GM12878 (cell line): ENCODE measurements around the gene OPCML. TPM values are rescaled to one million over a fixed set of nuclear protein-coding genes. Genes with fewer than 3 reads are reported as not detected.

Experiments used
- ATAC-seq: fragments of 200-7000 bp; cut with Tn5 transposase; 3 replicates; pipeline ENCODE4 v1.9.1; 2020; ENCODE audit warnings: mild to moderate bottlenecking, moderate library complexity
- BruUV-seq: library from RNA; stranded (reverse); fragments of 400-500 nt; replicated peaks from 2 replicates; lab custom pipeline; 2021; lab: Mats Ljungman, UMichigan
- CTCF ChIA-PET: fragments of 300-600 bp; sonication (Branson Sonifier 250); formaldehyde crosslinking; extraction: SDS; loops from one replicate; lab custom pipeline; 2021; ENCODE audit warnings: inconsistent platforms; lab: Yijun Ruan, JAX
- POLR2A ChIA-PET: fragments of 350-600 bp; formaldehyde crosslinking; extraction: SDS; loops from one replicate; lab custom pipeline; 2021; ENCODE audit warnings: inconsistent platforms; lab: Charles Lee
- RAD21 ChIA-PET: fragments of 300-600 bp; sonication (Branson Sonifier 250); formaldehyde crosslinking; loops from one replicate; lab custom pipeline; 2023; ENCODE audit warnings: antibody characterized with exemption; ENCODE audit not compliant: unreplicated experiment; lab: Charles Lee
- SMC1A ChIA-PET: fragments of 300-600 bp; sonication (Branson Sonifier 250); formaldehyde crosslinking; loops from one replicate; lab custom pipeline; 2023; ENCODE audit not compliant: unreplicated experiment, uncharacterized antibody; lab: Charles Lee
- DNase-seq: peaks from one replicate; pipeline ENCODE4 v3.0.0-alpha.2; 2011; ENCODE audit warnings: low read depth, low spot score
- FAIRE-seq: peaks from 3 replicates; lab custom pipeline; 2011; peaks lifted over from hg19 to GRCh38; lab: Jason Lieb, UNC
- H2AFZ ChIP-seq: 2 replicates; pipeline ENCODE4 v1.6.0; 2011; ENCODE audit warnings: low read depth, low read length, control low read depth; ENCODE audit not compliant: control insufficient read depth
- H3K27ac ChIP-seq: 2 replicates; pipeline ENCODE4 v1.5.1; 2011; ENCODE audit warnings: control low read depth; ENCODE audit not compliant: control insufficient read depth, insufficient read depth
- H3K27me3 ChIP-seq, 2 experiments: replicated peaks in 1 of 2; 2 replicates each; pipeline versions ENCODE4 v1.6.0 to v1.6.1; 2011; ENCODE audit warnings: low read length in 1 of 2; ENCODE audit not compliant: control insufficient read depth in 2 of 2, insufficient read depth in 2 of 2
- H3K36me3 ChIP-seq, 2 experiments: 2 replicates each; pipeline ENCODE4 v1.5.1; 2011; ENCODE audit warnings: low read length in 1 of 2; ENCODE audit not compliant: control insufficient read depth in 2 of 2, insufficient read depth in 2 of 2
- H3K4me1 ChIP-seq: 2 replicates; pipeline ENCODE4 v1.6.1; 2011; ENCODE audit warnings: mild to moderate bottlenecking, low read length, moderate library complexity, mixed read lengths; ENCODE audit not compliant: control insufficient read depth, insufficient read depth
- H3K4me2 ChIP-seq: 2 replicates; pipeline ENCODE4 v1.6.0; 2011; ENCODE audit warnings: control low read depth; ENCODE audit not compliant: control insufficient read depth, insufficient read depth
- H3K4me3 ChIP-seq: fragments of 200-600 bp; sonication (generic); 2 replicates; pipeline ENCODE4 v1.5.1; 2016
- H3K79me2 ChIP-seq: 2 replicates; pipeline ENCODE4 v1.6.0; 2011; ENCODE audit warnings: low read length; ENCODE audit not compliant: control insufficient read depth, insufficient read depth
- H3K9ac ChIP-seq: 2 replicates; pipeline ENCODE4 v1.8.0; 2011; ENCODE audit warnings: low read length, control low read depth, mixed read lengths; ENCODE audit not compliant: control insufficient read depth, insufficient read depth
- H3K9me3 ChIP-seq: replicated peaks from 3 replicates; pipeline ENCODE4 v1.5.1; 2011; ENCODE audit warnings: mild to moderate bottlenecking, low read length; ENCODE audit not compliant: control insufficient read depth, insufficient read depth
- H4K20me1 ChIP-seq: 2 replicates; pipeline ENCODE4 v1.6.0; 2011; ENCODE audit not compliant: control insufficient read depth, insufficient read depth
- CBX5 ChIP-seq: sonication (generic); IDR thresholded peaks from 2 replicates; pipeline ENCODE4 v1.6.1; 2016; ENCODE audit warnings: low read depth, moderate library complexity, mild to moderate bottlenecking, inconsistent platforms
- CEBPB ChIP-seq, 2 experiments: fragments of 150-350 bp in 1 of 2; IDR thresholded peaks; 2 replicates each; pipeline ENCODE4 v1.6.1; 2012 to 2014; ENCODE audit warnings: low read depth in 2 of 2, low read length in 2 of 2, borderline replicate concordance in 1 of 2, inconsistent platforms in 1 of 2
- GABPA ChIP-seq: IDR thresholded peaks from 2 replicates; pipeline ENCODE4 v1.6.1; 2014; ENCODE audit warnings: antibody characterized with exemption, low read depth, mild to moderate bottlenecking, inconsistent platforms
- IKZF2 ChIP-seq, 2 experiments: fragments of 450-650 bp; IDR thresholded peaks; 2 replicates each; pipeline ENCODE4 v1.6.1; 2017; ENCODE audit warnings: mild to moderate bottlenecking in 2 of 2, moderate library complexity in 2 of 2
- SIN3A ChIP-seq: IDR thresholded peaks from 2 replicates; pipeline ENCODE4 v1.6.1; 2012; ENCODE audit warnings: low read depth, low read length, improper control_type of control experiment
- SMAD5 ChIP-seq: IDR thresholded peaks from 2 replicates; pipeline ENCODE4 v1.6.1; 2016; ENCODE audit warnings: antibody characterized with exemption, low read depth
- SUPT20H ChIP-seq: IDR thresholded peaks from 2 replicates; pipeline ENCODE4 v1.6.1; 2011; ENCODE audit warnings: low read depth, mild to moderate bottlenecking, low read length, moderate library complexity, borderline replicate concordance; ENCODE audit not compliant: control insufficient read depth
- YBX1 ChIP-seq: fragments of 450-650 bp; IDR thresholded peaks from 2 replicates; pipeline ENCODE4 v1.6.1; 2016; ENCODE audit warnings: antibody characterized with exemption
- ZZZ3 ChIP-seq: IDR thresholded peaks from 2 replicates; pipeline ENCODE4 v1.6.1; 2011; ENCODE audit warnings: low read depth; ENCODE audit not compliant: control insufficient read depth, insufficient read length
- WGBS: methylation state at CpG from one replicate; pipeline ENCODE4 v1.1.6; 2016; ENCODE audit warnings: low lambda C conversion rate; ENCODE audit not compliant: insufficient replicate concordance, insufficient coverage; ENCODE audit errors: missing lambda C conversion rate; 5-methylcytosine and 5-hydroxymethylcytosine counted together
- in situ Hi-C: fragments of 300-500 bp; cut with MboI; formaldehyde crosslinking; loops from 9 replicates; pipeline ENCODE4 v1.14.3; 2018; ENCODE audit warnings: mixed read lengths
- intact Hi-C: fragments of 100-400 bp; cut with micrococcal nuclease; formaldehyde crosslinking; loops from one replicate; pipeline ENCODE4 v1.14.2; 2022; ENCODE audit not compliant: unreplicated experiment
- polyA plus RNA-seq, 11 experiments: library from polyadenylated mRNA; depleted of rRNA in 4 of 11; unstranded in 6 of 11; stranded (reverse) in 5 of 11; fragments of >200 nt; fragmentation: Nextera tagmentation in 4 of 11; fragmentation: Illumina TruSeq in 1 of 11; extraction: Ambion mirVana in 4 of 11; extraction: Trizol in 1 of 11; gene quantifications; 1 replicate in 1 of 11; 2 replicates in 10 of 11; pipeline versions ENCODE4 v1.2.1 to v1.2.3, GENCODE V29; 2011 to 2016; ENCODE audit warnings: inconsistent platforms in 2 of 11, missing spikeins in 2 of 11, low read depth in 1 of 11
- total RNA-seq, 4 experiments: library from RNA; depleted of rRNA in 3 of 4; stranded (reverse); fragments of >200 nt in 3 of 4; fragmentation: Illumina TruSeq in 1 of 4; extraction: Trizol in 1 of 4; gene quantifications; 2 replicates each; pipeline versions ENCODE4 v1.2.1 to v1.2.3, GENCODE V29; 2013 to 2021
- TF ChIP-seq, protein P1 (sequence below): fragments of 450-650 bp; IDR thresholded peaks from 2 replicates; pipeline ENCODE4 v1.6.1; 2016; ENCODE audit warnings: mild to moderate bottlenecking, moderate library complexity, borderline replicate concordance

The OPCML gene
- total and polyA plus RNA-seq, 10 of the 15 experiments (the other 5 are each of a cell fraction or from before 2014, with no cell fraction given), result 0.84 TPM; not detected in 9

DNA sequence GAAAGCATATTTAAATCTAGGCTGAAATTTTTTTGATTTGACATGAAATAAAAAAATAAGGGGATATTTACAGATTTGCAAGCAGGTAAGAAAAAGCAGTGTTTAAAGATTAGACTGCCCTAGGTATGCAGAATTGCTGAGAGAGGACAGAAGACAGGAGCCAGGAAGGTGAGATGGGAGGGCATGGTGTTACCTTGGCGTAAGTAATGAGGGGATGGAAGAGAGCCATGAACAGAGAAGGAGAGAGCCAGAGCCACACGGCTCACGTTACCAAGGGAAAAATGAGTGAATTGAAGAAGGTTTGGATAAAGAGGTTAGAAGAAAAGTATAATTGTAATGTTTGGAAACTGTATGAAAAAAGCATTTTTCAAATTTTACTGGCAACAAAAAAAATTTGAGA lies 904.3 kb downstream of the OPCML start:
- Histone ChIP-seq H3K4me3 (no peak overlapping the region), H3K4me1 (no peaks in the 10 kb centered on the region), H4K20me1 (no peaks in the 10 kb centered on the region), H3K9me3 (no peaks in the 10 kb centered on the region), H3K27ac (no peak overlapping the region), H3K27me3 (no peaks in the 10 kb centered on the region), H2AFZ (no peak overlapping the region), H3K36me3 (no peaks in the 10 kb centered on the region), H3K79me2 (no peaks in the 10 kb centered on the region), H3K4me2 (no peak overlapping the region), H3K9ac (no peak overlapping the region)
- no peak for FAIRE-seq
- WGBS, result 11% methylated on average over 3 of the region's 3 CpGs
- ChIA-PET SMC1A (no interaction called here), POLR2A (no interaction called here), CTCF (interaction anchor here (0.7 kb wide), 2 partner anchors 11 to 13 kb away, joined by 3 to 4 read pairs; no protein-coding TSS in a partner anchor), RAD21 (no interaction called here)
- in situ Hi-C loops (no loop called here), intact Hi-C loops (no loop called here)
- DNase-seq, result no peak
- no peak for ATAC-seq
- TF ChIP-seq SMAD5 (no peak), YBX1 (no peak), SIN3A (no peak), CEBPB (IDR thresholded peaks at IDR 0.05; ENCODE audit: borderline replicate concordance in 1 of 2, low read depth in 2 of 2, low read length in 2 of 2) (no peak), IKZF2 (IDR thresholded peaks at IDR 0.05) (no peak), SUPT20H (no peak), ZZZ3 (no peak), CBX5 (no peak), GABPA (no peak)
- TF ChIP-seq, protein P1, sequence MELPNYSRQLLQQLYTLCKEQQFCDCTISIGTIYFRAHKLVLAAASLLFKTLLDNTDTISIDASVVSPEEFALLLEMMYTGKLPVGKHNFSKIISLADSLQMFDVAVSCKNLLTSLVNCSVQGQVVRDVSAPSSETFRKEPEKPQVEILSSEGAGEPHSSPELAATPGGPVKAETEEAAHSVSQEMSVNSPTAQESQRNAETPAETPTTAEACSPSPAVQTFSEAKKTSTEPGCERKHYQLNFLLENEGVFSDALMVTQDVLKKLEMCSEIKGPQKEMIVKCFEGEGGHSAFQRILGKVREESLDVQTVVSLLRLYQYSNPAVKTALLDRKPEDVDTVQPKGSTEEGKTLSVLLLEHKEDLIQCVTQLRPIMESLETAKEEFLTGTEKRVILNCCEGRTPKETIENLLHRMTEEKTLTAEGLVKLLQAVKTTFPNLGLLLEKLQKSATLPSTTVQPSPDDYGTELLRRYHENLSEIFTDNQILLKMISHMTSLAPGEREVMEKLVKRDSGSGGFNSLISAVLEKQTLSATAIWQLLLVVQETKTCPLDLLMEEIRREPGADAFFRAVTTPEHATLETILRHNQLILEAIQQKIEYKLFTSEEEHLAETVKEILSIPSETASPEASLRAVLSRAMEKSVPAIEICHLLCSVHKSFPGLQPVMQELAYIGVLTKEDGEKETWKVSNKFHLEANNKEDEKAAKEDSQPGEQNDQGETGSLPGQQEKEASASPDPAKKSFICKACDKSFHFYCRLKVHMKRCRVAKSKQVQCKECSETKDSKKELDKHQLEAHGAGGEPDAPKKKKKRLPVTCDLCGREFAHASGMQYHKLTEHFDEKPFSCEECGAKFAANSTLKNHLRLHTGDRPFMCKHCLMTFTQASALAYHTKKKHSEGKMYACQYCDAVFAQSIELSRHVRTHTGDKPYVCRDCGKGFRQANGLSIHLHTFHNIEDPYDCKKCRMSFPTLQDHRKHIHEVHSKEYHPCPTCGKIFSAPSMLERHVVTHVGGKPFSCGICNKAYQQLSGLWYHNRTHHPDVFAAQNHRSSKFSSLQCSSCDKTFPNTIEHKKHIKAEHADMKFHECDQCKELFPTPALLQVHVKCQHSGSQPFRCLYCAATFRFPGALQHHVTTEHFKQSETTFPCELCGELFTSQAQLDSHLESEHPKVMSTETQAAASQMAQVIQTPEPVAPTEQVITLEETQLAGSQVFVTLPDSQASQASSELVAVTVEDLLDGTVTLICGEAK, result no peak
- BruUV-seq, result no TSS peak
